SK-N-SH (cell line): Measurements from ENCODE around the gene TESMIN. TPM values are rescaled to one million over a fixed set of nuclear protein-coding genes. Genes with fewer than 3 reads are reported as not detected.

Experiments
- CTCF ChIA-PET: fragments of 300-600, 350-600 bp; formaldehyde crosslinking; extraction: SDS; loops from one replicate; lab custom pipeline; 2021; lab: Yijun Ruan, JAX
- POLR2A ChIA-PET: fragments of 350-600 bp; sonication (Branson Sonifier 250); formaldehyde crosslinking; extraction: SDS; loops from one replicate; lab custom pipeline; 2020; ENCODE audit warnings: antibody characterized with exemption, inconsistent platforms; lab: Yijun Ruan, JAX
- DNase-seq: peaks from one replicate; pipeline ENCODE4 v3.0.0; 2012
- H2AFZ ChIP-seq: fragments of 200-600 bp; sonication (generic); 2 replicates; pipeline ENCODE4 v1.8.1; 2016; ENCODE audit warnings: antibody characterized with exemption, mild to moderate bottlenecking, low read depth
- H3F3A ChIP-seq: fragments of 200-600 bp; sonication (generic); replicated peaks from 2 replicates; pipeline ENCODE3; 2016; ENCODE audit warnings: antibody characterized with exemption, mild to moderate bottlenecking; ENCODE audit not compliant: insufficient read depth
- H3K27ac ChIP-seq, 2 experiments: fragments of 200-500 bp in 1 of 2; fragments of 200-600 bp in 1 of 2; sonication (Bioruptor generic) in 1 of 2; sonication (generic), shearing (Covaris generic) in 1 of 2; 2 replicates each; pipeline versions ENCODE4 v1.5.1 to v1.6.1; 2014 to 2016; ENCODE audit warnings: low read depth in 2 of 2, inconsistent platforms in 1 of 2, low read length in 1 of 2, mild to moderate bottlenecking in 1 of 2, mixed read lengths in 1 of 2
- H3K27me3 ChIP-seq: fragments of 200-600 bp; sonication (generic), shearing (Covaris generic); 2 replicates; pipeline ENCODE4 v1.6.1; 2016; ENCODE audit warnings: mixed run types; ENCODE audit not compliant: insufficient read depth
- H3K36me3 ChIP-seq, 2 experiments: fragments of 200-500 bp in 1 of 2; fragments of 200-600 bp in 1 of 2; sonication (Bioruptor generic) in 1 of 2; sonication (generic) in 1 of 2; replicated peaks in 1 of 2; 2 replicates each; pipeline versions ENCODE3 to v1.5.1; 2014 to 2016; ENCODE audit warnings: low read length in 1 of 2, mild to moderate bottlenecking in 1 of 2; ENCODE audit not compliant: insufficient read depth in 2 of 2, control insufficient read depth in 1 of 2
- H3K4me1 ChIP-seq, 2 experiments: fragments of 200-500 bp in 1 of 2; fragments of 200-600 bp in 1 of 2; sonication (Bioruptor generic) in 1 of 2; sonication (generic), shearing (Covaris generic) in 1 of 2; 2 replicates each; pipeline versions ENCODE4 v1.5.1 to v1.6.1; 2014 to 2016; ENCODE audit warnings: low read depth in 1 of 2, low read length in 1 of 2, mixed run types in 1 of 2; ENCODE audit not compliant: insufficient read depth in 2 of 2, control insufficient read depth in 1 of 2
- H3K4me2 ChIP-seq: fragments of 200-600 bp; sonication (generic), shearing (Covaris generic); 2 replicates; pipeline ENCODE4 v1.6.1; 2017; ENCODE audit warnings: mixed run types
- H3K4me3 ChIP-seq, 2 experiments: fragments of 200-500 bp in 1 of 2; fragments of 200-600 bp in 1 of 2; sonication (Bioruptor generic) in 1 of 2; sonication (generic), shearing (Covaris generic) in 1 of 2; 2 replicates each; pipeline versions ENCODE4 v1.5.1 to v1.8.1; 2014 to 2016; ENCODE audit warnings: low read depth in 2 of 2, inconsistent platforms in 1 of 2, low read length in 1 of 2, mild to moderate bottlenecking in 1 of 2, mixed read lengths in 1 of 2, moderate library complexity in 1 of 2
- H3K79me2 ChIP-seq: fragments of 200-600 bp; sonication (generic); 2 replicates; pipeline ENCODE4 v1.8.1; 2017; ENCODE audit warnings: mild to moderate bottlenecking; ENCODE audit not compliant: insufficient read depth
- H3K9ac ChIP-seq: fragments of 200-600 bp; sonication (generic); 2 replicates; pipeline ENCODE4 v1.6.1; 2017; ENCODE audit warnings: mixed run types
- H3K9me2 ChIP-seq: fragments of 200-600 bp; sonication (generic); 2 replicates; pipeline ENCODE4 v1.6.1; 2017; ENCODE audit warnings: mixed run types
- H3K9me3 ChIP-seq: fragments of 200-600 bp; sonication (generic); 2 replicates; pipeline ENCODE4 v1.6.1; 2017; ENCODE audit warnings: mixed run types, mild to moderate bottlenecking, moderate library complexity
- H4K20me1 ChIP-seq: fragments of 200-600 bp; sonication (generic); 2 replicates; pipeline ENCODE4 v1.6.1; 2017; ENCODE audit warnings: mild to moderate bottlenecking, mixed run types; ENCODE audit not compliant: insufficient read depth
- CHD2 ChIP-seq: fragments of 150-350 bp; IDR thresholded peaks from 2 replicates; pipeline ENCODE4 v1.6.1; 2018; ENCODE audit warnings: low read length; ENCODE audit not compliant: partially characterized antibody
- EP300 ChIP-seq, 2 experiments: IDR thresholded peaks; 2 replicates each; pipeline versions ENCODE4 v1.4.0 to v1.6.1; 2012; ENCODE audit warnings: borderline replicate concordance in 1 of 2, low read depth in 1 of 2, low read length in 1 of 2
- FOXJ3 ChIP-seq: sonication (generic); formaldehyde crosslinking; IDR thresholded peaks from 2 replicates; pipeline ENCODE4 v1.5.1; 2020; ENCODE audit warnings: mild to moderate bottlenecking, missing genetic modification reagents
- GATA2 ChIP-seq: sonication (generic); formaldehyde crosslinking; IDR thresholded peaks from 2 replicates; pipeline ENCODE4 v1.5.0; 2020; ENCODE audit warnings: mild to moderate bottlenecking, missing genetic modification reagents
- NFIC ChIP-seq: IDR thresholded peaks from 2 replicates; pipeline ENCODE4 v1.4.0; 2012; ENCODE audit warnings: borderline replicate concordance
- NRF1 ChIP-seq: IDR thresholded peaks from 2 replicates; pipeline ENCODE4 v1.6.1; 2012; ENCODE audit warnings: low read depth, mild to moderate bottlenecking, low read length
- POLR2AphosphoS5 ChIP-seq: IDR thresholded peaks from 2 replicates; pipeline ENCODE4 v1.6.1; 2012; ENCODE audit warnings: low read depth, low read length
- RAD21 ChIP-seq: IDR thresholded peaks from 2 replicates; pipeline ENCODE4 v1.6.1; 2012; ENCODE audit warnings: mild to moderate bottlenecking, low read length
- RFX5 ChIP-seq: IDR thresholded peaks from 2 replicates; pipeline ENCODE4 v1.6.1; 2012; ENCODE audit warnings: mild to moderate bottlenecking, improper control_type of control experiment, low read length
- RXRA ChIP-seq: IDR thresholded peaks from 2 replicates; pipeline ENCODE4 v1.4.0; 2012; ENCODE audit warnings: low read depth, mild to moderate bottlenecking, borderline replicate concordance
- ZBTB33 ChIP-seq: IDR thresholded peaks from 2 replicates; pipeline ENCODE4 v1.4.0; 2012; ENCODE audit warnings: low read depth, borderline replicate concordance
- WGBS: methylation state at CpG from one replicate; pipeline ENCODE4 v1.1.6; 2017; ENCODE audit warnings: low lambda C conversion rate; 5-methylcytosine and 5-hydroxymethylcytosine counted together
- polyA plus RNA-seq, 3 experiments: library from polyadenylated mRNA; depleted of rRNA; stranded (reverse); fragments of >200 nt; gene quantifications; 2 replicates each; pipeline ENCODE4 v1.2.3, GENCODE V29; 2012
- TF ChIP-seq, protein P1 (sequence below): fragments of 150-350 bp; IDR thresholded peaks from 2 replicates; pipeline ENCODE4 v1.6.1; 2017; ENCODE audit warnings: antibody characterized with exemption, low read length, low read depth, borderline replicate concordance
- TF ChIP-seq, protein P2 (sequence below): fragments of 200-600 bp; sonication (generic); IDR thresholded peaks from 2 replicates; pipeline ENCODE4 v1.6.1; 2017; ENCODE audit warnings: antibody characterized with exemption, mild to moderate bottlenecking, moderate library complexity
- TF ChIP-seq, protein P3 (sequence below): IDR thresholded peaks from 2 replicates; pipeline ENCODE4; 2012

TESMIN gene
- polyA plus RNA-seq, 1 of the 3 experiments (the other 2 are of a cell fraction), result 3.5 TPM

- ChIA-PET POLR2A (no interaction called here), CTCF (no interaction called here)
- TF ChIP-seq FOXJ3 (CRISPR knock-in tag) (no peak), EP300 (IDR thresholded peaks at IDR 0.05; ENCODE audit: borderline replicate concordance in 1 of 2, low read depth in 1 of 2, low read length in 1 of 2) (no peak)
- Histone ChIP-seq H3K4me1 (peaks cover 0 to under 1% of the 10 kb centered on the region in 2 experiments; a peak in 1 of 4 replicates), H3K27me3 (no peaks in the 10 kb centered on the region), H3F3A (no peaks in the 10 kb centered on the region), H3K79me2 (no peaks in the 10 kb centered on the region), H2AFZ (no peak overlapping the region), H3K9me3 (no peaks in the 10 kb centered on the region), H3K27ac (no peak overlapping the region), H3K9ac (no peak overlapping the region), H3K9me2 (no peaks in the 10 kb centered on the region), H4K20me1 (no peaks in the 10 kb centered on the region), H3K4me3 (no peak overlapping the region), H3K4me2 (no peak overlapping the region), H3K36me3 (no peaks in the 10 kb centered on the region)
- no peak for DNase-seq
- WGBS, result 55% methylated on average over 2 of the region's 2 CpGs
Measured at GRCh38 chr11:68698993-68699392, 52.3 kb downstream of the TESMIN start.

GRCh38 chr11:68695531-68695930 is 55.8 kb downstream of the TESMIN start:
- 25% methylated on average over 2 of the region's 2 CpGs for WGBS
- no peak for DNase-seq
- Histone ChIP-seq H3K36me3 (no peaks in the 10 kb centered on the region), H3K27ac (no peak overlapping the region), H3K9me2 (no peaks in the 10 kb centered on the region), H3K9ac (no peak overlapping the region), H3F3A (no peaks in the 10 kb centered on the region), H3K79me2 (no peaks in the 10 kb centered on the region), H4K20me1 (no peaks in the 10 kb centered on the region), H3K4me2 (no peak overlapping the region), H3K4me3 (no peak overlapping the region), H3K27me3 (no peaks in the 10 kb centered on the region), H3K9me3 (no peaks in the 10 kb centered on the region), H3K4me1 (peaks cover 0 to 13% of the 10 kb centered on the region in 2 experiments; a peak in 1 of 4 replicates), H2AFZ (no peak overlapping the region)
- ChIA-PET POLR2A (no interaction called here), CTCF (interaction anchor here (0.6 to 1.5 kb wide), 3 partner anchors 9 to 234 kb away, joined by 3 read pairs; no protein-coding TSS in a partner anchor)
- TF ChIP-seq, protein P1, sequence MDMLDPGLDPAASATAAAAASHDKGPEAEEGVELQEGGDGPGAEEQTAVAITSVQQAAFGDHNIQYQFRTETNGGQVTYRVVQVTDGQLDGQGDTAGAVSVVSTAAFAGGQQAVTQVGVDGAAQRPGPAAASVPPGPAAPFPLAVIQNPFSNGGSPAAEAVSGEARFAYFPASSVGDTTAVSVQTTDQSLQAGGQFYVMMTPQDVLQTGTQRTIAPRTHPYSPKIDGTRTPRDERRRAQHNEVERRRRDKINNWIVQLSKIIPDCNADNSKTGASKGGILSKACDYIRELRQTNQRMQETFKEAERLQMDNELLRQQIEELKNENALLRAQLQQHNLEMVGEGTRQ, result no peak
- TF ChIP-seq, protein P2, sequence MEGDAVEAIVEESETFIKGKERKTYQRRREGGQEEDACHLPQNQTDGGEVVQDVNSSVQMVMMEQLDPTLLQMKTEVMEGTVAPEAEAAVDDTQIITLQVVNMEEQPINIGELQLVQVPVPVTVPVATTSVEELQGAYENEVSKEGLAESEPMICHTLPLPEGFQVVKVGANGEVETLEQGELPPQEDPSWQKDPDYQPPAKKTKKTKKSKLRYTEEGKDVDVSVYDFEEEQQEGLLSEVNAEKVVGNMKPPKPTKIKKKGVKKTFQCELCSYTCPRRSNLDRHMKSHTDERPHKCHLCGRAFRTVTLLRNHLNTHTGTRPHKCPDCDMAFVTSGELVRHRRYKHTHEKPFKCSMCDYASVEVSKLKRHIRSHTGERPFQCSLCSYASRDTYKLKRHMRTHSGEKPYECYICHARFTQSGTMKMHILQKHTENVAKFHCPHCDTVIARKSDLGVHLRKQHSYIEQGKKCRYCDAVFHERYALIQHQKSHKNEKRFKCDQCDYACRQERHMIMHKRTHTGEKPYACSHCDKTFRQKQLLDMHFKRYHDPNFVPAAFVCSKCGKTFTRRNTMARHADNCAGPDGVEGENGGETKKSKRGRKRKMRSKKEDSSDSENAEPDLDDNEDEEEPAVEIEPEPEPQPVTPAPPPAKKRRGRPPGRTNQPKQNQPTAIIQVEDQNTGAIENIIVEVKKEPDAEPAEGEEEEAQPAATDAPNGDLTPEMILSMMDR, result no peak
- TF ChIP-seq RXRA (no peak), FOXJ3 (CRISPR knock-in tag) (no peak), CHD2 (no peak), RFX5 (no peak), RAD21 (no peak), POLR2AphosphoS5 (no peak), NFIC (no peak), ZBTB33 (no peak), GATA2 (CRISPR knock-in tag) (no peak), NRF1 (no peak)
- TF ChIP-seq, protein P3, sequence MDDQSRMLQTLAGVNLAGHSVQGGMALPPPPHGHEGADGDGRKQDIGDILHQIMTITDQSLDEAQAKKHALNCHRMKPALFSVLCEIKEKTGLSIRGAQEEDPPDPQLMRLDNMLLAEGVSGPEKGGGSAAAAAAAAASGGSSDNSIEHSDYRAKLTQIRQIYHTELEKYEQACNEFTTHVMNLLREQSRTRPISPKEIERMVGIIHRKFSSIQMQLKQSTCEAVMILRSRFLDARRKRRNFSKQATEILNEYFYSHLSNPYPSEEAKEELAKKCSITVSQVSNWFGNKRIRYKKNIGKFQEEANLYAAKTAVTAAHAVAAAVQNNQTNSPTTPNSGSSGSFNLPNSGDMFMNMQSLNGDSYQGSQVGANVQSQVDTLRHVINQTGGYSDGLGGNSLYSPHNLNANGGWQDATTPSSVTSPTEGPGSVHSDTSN, result no peak
